Hepatocyte (in vitro differentiated cells): ENCODE data around the gene TXNDC16.

Experiments used
- CTCF ChIP-seq: fragments of 200-600 bp; sonication (generic); IDR thresholded peaks from 2 replicates; pipeline ENCODE4 v1.5.1; 2016; ENCODE audit warnings: antibody characterized with exemption, mild to moderate bottlenecking; ENCODE audit not compliant: poor library complexity
- EZH2 ChIP-seq: fragments of 200-600 bp; sonication (generic); IDR thresholded peaks from 2 replicates; pipeline ENCODE4 v1.6.1; 2016; ENCODE audit warnings: antibody characterized with exemption, mild to moderate bottlenecking, borderline replicate concordance
- EZH2phosphoT487 ChIP-seq: fragments of 200-600 bp; sonication (generic); IDR thresholded peaks from one replicate; pipeline ENCODE4 v1.6.1; 2018; ENCODE audit warnings: antibody characterized with exemption, mild to moderate bottlenecking, low read depth, moderate library complexity; ENCODE audit not compliant: unreplicated experiment, severe bottlenecking

DNA sequence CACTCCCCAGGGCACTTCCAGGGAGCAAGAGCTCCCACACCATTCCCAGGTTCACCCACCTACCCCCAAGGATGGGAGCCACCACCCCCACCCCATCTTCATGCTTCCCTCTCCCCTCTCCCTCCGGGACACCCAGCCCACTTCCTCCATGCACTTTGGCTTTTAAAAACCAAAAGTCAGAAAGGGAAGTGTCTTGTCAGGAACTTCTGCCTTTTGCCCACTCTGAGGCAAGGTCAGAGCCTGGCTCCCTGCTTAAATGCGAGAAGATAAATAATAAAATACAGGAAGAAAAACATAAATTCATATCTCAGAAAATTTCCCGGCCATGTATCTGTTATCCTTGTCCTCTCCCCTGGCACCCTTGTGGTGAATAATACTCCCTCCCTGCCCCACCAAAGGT is 156.6 kb downstream of the TXNDC16 start:
- no peak for TF ChIP-seq EZH2
- no peak for TF ChIP-seq CTCF
- TF ChIP-seq EZH2phosphoT487: no peak
